Stimulated activated CD4-positive, alpha-beta T cell treated with anti-CD3 and anti-CD28 coated beads, Interleukin-12 subunit alpha, Interleukin-12 subunit beta, amount 100 ng/mL, for 4 hours (primary cell): ENCODE data around the gene SEMA6B.
"Not testable (repeated sequence)": the region's sequence is repeated elsewhere in the genome, so short reads cannot be mapped to it uniquely, and the experiment has no call there.

Source experiments
- DNase-seq: peaks from one replicate; pipeline ENCODE4 v3.0.0-alpha.2; 2020

The SEMA6B gene

GRCh38 chr19:4570402-4570801, 10.9 kb upstream of the SEMA6B start:
- DNase-seq = no peak

- DNase-seq = no peak
These were observed 9.4 kb upstream of the SEMA6B start for GRCh38 chr19:4568886-4569285.

GRCh38 chr19:4567584-4568071, 8.1 kb upstream of the SEMA6B start:
- DNase-seq = peak; percentile 53

- DNase-seq = no peak
These were observed 7.0 kb upstream of the SEMA6B start for GRCh38 chr19:4566402-4567051.

- not testable (repeated sequence) for DNase-seq
These were observed 4.1 kb upstream of the SEMA6B start for GRCh38 chr19:4563562-4563961.

- DNase-seq = not testable (repeated sequence)
These were observed 2.6 kb upstream of the SEMA6B start for GRCh38 chr19:4562085-4562484.

- peak; percentile 33 for DNase-seq
These were observed 1.2 kb downstream of the SEMA6B start for GRCh38 chr19:4557971-4558941.

- DNase-seq = no peak
These were observed 2.1 kb downstream of the SEMA6B start for GRCh38 chr19:4557144-4557970.

GRCh38 chr19:4556597-4557127, 2.8 kb downstream of the SEMA6B start:
- peak; percentile 11 for DNase-seq

- no peak for DNase-seq
These were observed 3.6 kb downstream of the SEMA6B start for GRCh38 chr19:4555657-4556561.

GRCh38 chr19:4554717-4555116, 4.8 kb downstream of the SEMA6B start:
- DNase-seq = no peak

GRCh38 chr19:4553775-4554174, 5.7 kb downstream of the SEMA6B start:
- no peak for DNase-seq

GRCh38 chr19:4553092-4553695, 6.3 kb downstream of the SEMA6B start:
- DNase-seq = no peak

- DNase-seq = no peak
These were observed 7.0 kb downstream of the SEMA6B start for GRCh38 chr19:4552525-4552819.

GRCh38 chr19:4550479-4551050, 8.9 kb downstream of the SEMA6B start:
- DNase-seq = no peak

GRCh38 chr19:4550018-4550417, 9.5 kb downstream of the SEMA6B start:
- no peak for DNase-seq

- DNase-seq = no peak
These were observed 11.3 kb downstream of the SEMA6B start for GRCh38 chr19:4548238-4548584.

GRCh38 chr19:4547303-4548237, 11.9 kb downstream of the SEMA6B start:
- DNase-seq = no peak

GRCh38 chr19:4543842-4544647, 15.4 kb downstream of the SEMA6B start:
- no peak for DNase-seq
